HepG2 (cell line): Measurements from ENCODE around the gene EVA1A. TPM values are rescaled to one million over a fixed set of nuclear protein-coding genes. Genes with fewer than 3 reads are reported as not detected.

ENCODE experiments used
- BCL6 ChIP-seq: IDR thresholded peaks from 2 replicates; pipeline ENCODE4 v1.6.1; 2016; ENCODE audit warnings: missing genetic modification reagents, missing compliant biosample characterization
- FOXP4 ChIP-seq: sonication (generic); formaldehyde crosslinking; IDR thresholded peaks from 2 replicates; pipeline ENCODE4 v1.4.0; 2020; ENCODE audit warnings: missing genetic modification reagents
- HHEX ChIP-seq: IDR thresholded peaks from 2 replicates; pipeline ENCODE4 v1.6.1; 2016; ENCODE audit warnings: control low read depth
- HNF1A ChIP-seq, 2 experiments: sonication (generic) in 1 of 2; formaldehyde crosslinking in 1 of 2; IDR thresholded peaks; 2 replicates each; pipeline versions ENCODE4 v1.4.0 to v1.6.1; 2016 to 2020; ENCODE audit warnings: borderline replicate concordance in 1 of 2, low read depth in 1 of 2, mild to moderate bottlenecking in 1 of 2, missing genetic modification reagents in 1 of 2
- MAX ChIP-seq: IDR thresholded peaks from 2 replicates; pipeline ENCODE4 v1.6.1; 2012; ENCODE audit warnings: inconsistent platforms
- MED13 ChIP-seq: sonication (generic); formaldehyde crosslinking; IDR thresholded peaks from 2 replicates; pipeline ENCODE4 v1.5.0; 2020; ENCODE audit warnings: missing genetic modification reagents
- NCOA2 ChIP-seq: sonication (generic); formaldehyde crosslinking; IDR thresholded peaks from 2 replicates; pipeline ENCODE4 v1.8.0; 2022; ENCODE audit warnings: inconsistent platforms
- POLR2G ChIP-seq: fragments of 200-400 bp; formaldehyde crosslinking; IDR thresholded peaks from 2 replicates; pipeline ENCODE4 v1.6.1; 2018; ENCODE audit warnings: mild to moderate bottlenecking, low read depth, low read length, moderate library complexity
- SNAPC2 ChIP-seq: sonication (generic); formaldehyde crosslinking; IDR thresholded peaks from 2 replicates; pipeline ENCODE4 v1.8.1; 2022; ENCODE audit warnings: mild to moderate bottlenecking, missing genetic modification reagents
- SOX13 ChIP-seq, 3 experiments: fragments of 450-650 bp in 1 of 3; sonication (generic) in 1 of 3; formaldehyde crosslinking in 1 of 3; IDR thresholded peaks in 2 of 3; conservative IDR thresholded peaks in 1 of 3; 2 replicates each; pipeline versions ENCODE4 v1.5.0 to v1.6.1; 2016 to 2020; ENCODE audit warnings: antibody characterized with exemption in 1 of 3, mild to moderate bottlenecking in 1 of 3, missing compliant biosample characterization in 1 of 3, missing genetic modification reagents in 1 of 3, moderate library complexity in 1 of 3
- ZNF331 ChIP-seq: sonication (generic); formaldehyde crosslinking; IDR thresholded peaks from 2 replicates; pipeline ENCODE4 v1.4.0; 2020; ENCODE audit warnings: missing genetic modification reagents
- ZNF431 ChIP-seq: sonication (generic); formaldehyde crosslinking; IDR thresholded peaks from 2 replicates; pipeline ENCODE4 v1.9.0; 2022; ENCODE audit warnings: missing genetic modification reagents, low read depth, mild to moderate bottlenecking, borderline replicate concordance
- ZNF609 ChIP-seq: sonication (generic); formaldehyde crosslinking; IDR thresholded peaks from 2 replicates; pipeline ENCODE4 v1.4.0; 2020; ENCODE audit warnings: mild to moderate bottlenecking, missing genetic modification reagents, borderline replicate concordance
- ZNF7 ChIP-seq: IDR thresholded peaks from 2 replicates; pipeline ENCODE4 v1.6.1; 2016; ENCODE audit warnings: missing biosample characterization, missing genetic modification reagents
- ZNF768 ChIP-seq: sonication (generic); formaldehyde crosslinking; IDR thresholded peaks from 2 replicates; pipeline ENCODE4 v1.4.0; 2020; ENCODE audit warnings: missing genetic modification reagents
- ZNF839 ChIP-seq: sonication (generic); formaldehyde crosslinking; IDR thresholded peaks from 2 replicates; pipeline ENCODE4 v1.4.0; 2020; ENCODE audit warnings: missing genetic modification reagents, mild to moderate bottlenecking, borderline replicate concordance
- polyA plus RNA-seq, 8 experiments: library from polyadenylated mRNA; depleted of rRNA in 3 of 8; stranded (reverse) in 7 of 8; unstranded in 1 of 8; fragments of >200 nt; fragmentation: Illumina TruSeq in 4 of 8; extraction: Trizol in 4 of 8; gene quantifications; 2 replicates each; pipeline versions ENCODE4 v1.2.1 to v1.2.3, GENCODE V29; 2011 to 2016; ENCODE audit warnings: low read depth in 4 of 8, missing spikeins in 1 of 8, mixed read lengths in 1 of 8; ENCODE audit not compliant: insufficient read depth in 1 of 8
- total RNA-seq, 5 experiments: library from RNA; depleted of rRNA; stranded (reverse); fragments of >200 nt; fragmentation: Illumina TruSeq; extraction: Trizol; gene quantifications; 2 replicates each; pipeline ENCODE4 v1.2.3, GENCODE V29; 2016; ENCODE audit warnings: low read depth in 1 of 5

The EVA1A gene
- total and polyA plus RNA-seq, 2 of the 13 experiments (the other 11 are each of a cell fraction or from before 2014, with no cell fraction given) = 57.5 to 57.8 TPM

GRCh38 chr2:75549401-75550253 is 11.1 kb downstream of the EVA1A start (continued):
- 0 out of 2 replicates have a peak, but pooled peaks have one; percentile 28 for TF ChIP-seq ZNF609
- TF ChIP-seq POLR2G = peak; percentile 51; the same call in 1 of the 2 replicates
- no peak for TF ChIP-seq ZNF431
- TF ChIP-seq HNF1A (IDR thresholded peaks at IDR 0.05; ENCODE audit: low read depth) = no peak
- peak; percentile 53; the same call in 1 of the 2 replicates for TF ChIP-seq HNF1A (CRISPR knock-in tag; IDR thresholded peaks at IDR 0.05; ENCODE audit: borderline replicate concordance)
- no peak for TF ChIP-seq HHEX (CRISPR knock-in tag)
- peak; percentile 42; the same call in 1 of the 2 replicates for TF ChIP-seq MED13 (CRISPR knock-in tag)
- TF ChIP-seq SNAPC2 = no peak
- no peak for TF ChIP-seq ZNF768 (CRISPR knock-in tag)
- TF ChIP-seq MAX = no peak
- TF ChIP-seq NCOA2 = peak; percentile 64
- TF ChIP-seq ZNF839 (CRISPR knock-in tag) = peak; percentile 73; the same call in 1 of the 2 replicates
- peak; percentile 94 for TF ChIP-seq BCL6 (CRISPR knock-in tag)
- no peak for TF ChIP-seq ZNF7 (CRISPR knock-in tag)
- 0 out of 2 replicates have a peak, but pooled peaks have one; percentile 13 for TF ChIP-seq ZNF331 (CRISPR knock-in tag)
- no peak for TF ChIP-seq SOX13 (IDR thresholded peaks at IDR 0.05)
- TF ChIP-seq SOX13 (CRISPR knock-in tag; conservative IDR thresholded peaks at IDR 0.05 in 1 of 2, IDR thresholded peaks at IDR 0.05 in 1 of 2) = peak in 1 of 2 experiments; percentile 65; a peak in 1 of 4 replicates
- peak; percentile 26; the same call in 1 of the 2 replicates for TF ChIP-seq FOXP4 (CRISPR knock-in tag)
